DOHH2 (cell line): ENCODE results near the gene MPI.

Experiments
- H3F3A ChIP-seq: fragments of 200-600 bp; sonication (generic), shearing (Covaris generic); 2 replicates; pipeline ENCODE4 v1.6.0; 2016; ENCODE audit warnings: antibody characterized with exemption, mild to moderate bottlenecking; ENCODE audit not compliant: control insufficient read depth, insufficient read depth
- H3K27ac ChIP-seq: fragments of 200-600 bp; sonication (generic); 2 replicates; pipeline ENCODE4 v1.5.1; 2014; ENCODE audit warnings: low read depth, mild to moderate bottlenecking, low read length, moderate library complexity
- H3K27me3 ChIP-seq: fragments of 200-600 bp; sonication (generic); 2 replicates; pipeline ENCODE4 v1.6.1; 2014; ENCODE audit warnings: mild to moderate bottlenecking, low read length, mixed read lengths; ENCODE audit not compliant: control insufficient read depth
- H3K36me3 ChIP-seq: fragments of 200-600 bp; sonication (generic); 2 replicates; pipeline ENCODE4 v1.6.1; 2014; ENCODE audit warnings: mild to moderate bottlenecking, low read length, moderate library complexity, mixed read lengths; ENCODE audit not compliant: control insufficient read depth
- H3K4me1 ChIP-seq: fragments of 200-600 bp; sonication (generic); 2 replicates; pipeline ENCODE4 v1.6.1; 2014; ENCODE audit warnings: mild to moderate bottlenecking, low read length, mixed read lengths; ENCODE audit not compliant: control insufficient read depth
- H3K4me2 ChIP-seq: fragments of 200-600 bp; sonication (generic); 2 replicates; pipeline ENCODE4 v1.6.0; 2014; ENCODE audit warnings: mild to moderate bottlenecking, low read length, moderate library complexity
- H3K4me3 ChIP-seq: fragments of 200-600 bp; sonication (generic); 2 replicates; pipeline ENCODE4 v1.5.1; 2014; ENCODE audit warnings: mild to moderate bottlenecking, low read length, mixed read lengths
- H3K79me2 ChIP-seq: fragments of 200-600 bp; sonication (generic); 2 replicates; pipeline ENCODE4 v1.6.1; 2014; ENCODE audit warnings: mild to moderate bottlenecking, low read length, mixed read lengths; ENCODE audit not compliant: control insufficient read depth
- H3K9me2 ChIP-seq: fragments of 200-600 bp; sonication (generic); replicated peaks from 2 replicates; pipeline ENCODE4 v1.6.1; 2014; ENCODE audit warnings: mild to moderate bottlenecking, low read length, mixed read lengths; ENCODE audit not compliant: control insufficient read depth
- H3K9me3 ChIP-seq: fragments of 200-600 bp; sonication (generic); 2 replicates; pipeline ENCODE4 v1.6.1; 2014; ENCODE audit warnings: antibody characterized with exemption, low read length, mixed read lengths; ENCODE audit not compliant: control insufficient read depth, insufficient read depth
- H4K20me1 ChIP-seq: fragments of 200-600 bp; sonication (generic); 2 replicates; pipeline ENCODE4 v1.6.0; 2014; ENCODE audit warnings: low read depth, mild to moderate bottlenecking, antibody characterized with exemption, low read length, moderate library complexity; ENCODE audit not compliant: control insufficient read depth, insufficient read depth
- CTCF ChIP-seq: fragments of 200-600 bp; sonication (generic); IDR thresholded peaks from one replicate; pipeline ENCODE4 v1.5.1; 2014; ENCODE audit warnings: antibody characterized with exemption, mild to moderate bottlenecking, low read depth, low read length; ENCODE audit not compliant: poor library complexity, severe bottlenecking
- EZH2phosphoT487 ChIP-seq: fragments of 200-600 bp; sonication (generic); IDR thresholded peaks from 2 replicates; pipeline ENCODE4 v1.6.1; 2017; ENCODE audit warnings: borderline replicate concordance, mild to moderate bottlenecking, antibody characterized with exemption, low read length, moderate library complexity, mixed read lengths

The MPI gene

GRCh38 chr15:74897300-74897701 is 7.5 kb downstream of the MPI start:
- no peaks in the 10 kb centered on the region for H3K9me2 ChIP-seq
- H3K4me1 ChIP-seq, result peaks cover 18% of the 10 kb centered on the region
- no peaks in the 10 kb centered on the region for H3K27me3 ChIP-seq
- no peaks in the 10 kb centered on the region for H4K20me1 ChIP-seq
- H3F3A ChIP-seq, result peaks cover 11% of the 10 kb centered on the region
- no peak overlapping the region for H3K4me3 ChIP-seq
- peaks cover 75% of the 10 kb centered on the region for H3K36me3 ChIP-seq
- H3K4me2 ChIP-seq, result no peak overlapping the region
- no peak overlapping the region for H3K27ac ChIP-seq
- no peaks in the 10 kb centered on the region for H3K9me3 ChIP-seq
- TF ChIP-seq EZH2phosphoT487, result no peak
- no peak for TF ChIP-seq CTCF
- H3K79me2 ChIP-seq, result no peaks in the 10 kb centered on the region

- H4K20me1 ChIP-seq, result no peaks in the 10 kb centered on the region
- peaks cover 82% of the 10 kb centered on the region for H3K36me3 ChIP-seq
- no peaks in the 10 kb centered on the region for H3K9me2 ChIP-seq
- H3K4me3 ChIP-seq, result no peak overlapping the region
- peaks cover 24% of the 10 kb centered on the region for H3K4me1 ChIP-seq
- H3K27me3 ChIP-seq, result no peaks in the 10 kb centered on the region
- TF ChIP-seq EZH2phosphoT487 (no peak), CTCF (peak; percentile 94)
- peaks cover 18% of the 10 kb centered on the region for H3K79me2 ChIP-seq
- H3F3A ChIP-seq, result peaks cover 14% of the 10 kb centered on the region
- peak overlapping the region; percentile 10; the same call in 1 of the 2 replicates for H3K4me2 ChIP-seq
- no peak overlapping the region for H3K27ac ChIP-seq
- H3K9me3 ChIP-seq, result no peaks in the 10 kb centered on the region
Observed at GRCh38 chr15:74901612-74902063, 11.8 kb downstream of the MPI start.

- Histone ChIP-seq H3K4me3 (no peak overlapping the region), H4K20me1 (no peaks in the 10 kb centered on the region), H3K9me2 (no peaks in the 10 kb centered on the region), H3K4me2 (no peak overlapping the region), H3K9me3 (no peaks in the 10 kb centered on the region), H3F3A (peaks cover 14% of the 10 kb centered on the region), H3K79me2 (peaks cover 18% of the 10 kb centered on the region), H3K27ac (no peak overlapping the region), H3K36me3 (peaks cover 73% of the 10 kb centered on the region), H3K27me3 (no peaks in the 10 kb centered on the region), H3K4me1 (peaks cover 31% of the 10 kb centered on the region)
- TF ChIP-seq EZH2phosphoT487, result no peak
- TF ChIP-seq CTCF, result no peak
Observed at GRCh38 chr15:74902295-74903075, 12.6 kb downstream of the MPI start.
